ENCODE data around the gene CCDC138. TPM values are rescaled to one million over a fixed set of nuclear protein-coding genes. Genes with fewer than 3 reads are reported as not detected.

CCDC138 gene
- total RNA-seq, 1 experiment from 2014 or later, result 16.6 TPM

DNA sequence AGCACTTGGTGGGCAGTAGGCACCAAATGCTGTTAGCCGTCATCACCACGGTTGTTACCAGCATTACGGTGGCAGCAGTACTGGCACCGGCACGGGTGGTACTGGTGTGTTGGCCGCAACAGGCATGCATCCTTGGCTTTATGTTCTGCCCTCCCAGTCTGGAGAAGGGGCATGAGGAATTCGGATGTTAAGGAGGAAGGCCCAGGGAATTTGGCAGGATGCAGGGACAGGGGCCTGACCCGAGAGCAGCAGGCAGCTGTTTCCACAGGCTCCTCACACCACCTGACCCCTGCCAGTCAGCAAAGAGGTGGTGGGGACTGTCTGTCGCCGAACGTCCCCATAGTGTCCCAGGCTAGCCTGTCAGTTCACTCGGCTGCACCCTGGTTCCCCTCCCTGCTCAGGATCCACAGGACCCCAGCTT, 123.5 kb downstream of the CCDC138 start:
- Histone ChIP-seq H3K4me3 (no peak overlapping the region), H3K9me3 (replicated peaks) (no peaks in the 10 kb centered on the region), H3K27ac (no peak overlapping the region), H3K36me3 (no peaks in the 10 kb centered on the region), H3K27me3 (replicated peaks) (peaks cover 6% of the 10 kb centered on the region; the same call in 1 of the 2 replicates), H3K4me1 (replicated peaks) (no peaks in the 10 kb centered on the region)
- no peak for DNase-seq (ENCODE audit: low read depth in 1 of 2, low spot score in 2 of 2)

DNA sequence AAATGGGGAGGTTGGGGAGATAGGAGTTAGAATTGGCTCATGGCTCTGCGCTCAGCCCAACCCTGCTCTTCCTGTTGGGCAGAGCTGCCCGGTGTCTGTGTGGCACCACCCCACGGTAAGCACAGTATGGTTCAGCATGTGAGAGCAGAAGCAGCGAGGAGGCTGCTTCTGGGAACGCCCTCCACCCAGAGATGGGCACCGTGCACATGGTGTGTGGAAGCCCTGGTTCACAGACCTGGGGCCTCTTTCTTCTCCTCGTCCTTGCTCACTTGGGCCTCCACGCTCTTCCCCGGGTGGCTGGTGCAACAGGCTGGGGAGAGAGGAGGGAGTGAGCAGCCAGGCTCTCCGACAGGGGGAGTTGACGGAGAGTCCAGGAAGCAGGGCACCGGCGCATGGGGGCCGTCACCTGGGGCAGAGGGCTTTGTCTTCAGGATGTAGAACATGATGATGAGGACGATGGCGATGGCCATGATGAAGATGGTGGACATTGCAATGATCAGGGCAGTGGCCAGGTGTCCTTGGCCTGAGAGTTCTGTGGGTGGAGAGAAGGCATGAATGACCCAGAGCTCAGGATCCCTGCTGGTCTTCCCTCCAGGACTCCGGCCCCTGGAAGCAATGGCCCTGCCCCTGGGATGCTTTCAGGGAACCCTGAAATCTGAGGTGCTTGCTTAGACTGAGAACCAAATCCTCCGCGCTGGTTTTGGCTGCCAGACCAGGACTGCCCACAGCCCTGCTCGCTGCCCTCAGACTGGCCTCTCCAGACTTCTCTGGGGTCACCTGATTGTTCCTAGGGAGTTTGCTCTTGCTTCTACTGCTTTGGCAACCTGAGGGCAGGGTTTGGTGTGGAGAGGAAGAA, 124.2 kb downstream of the CCDC138 start:
- no peaks in the 10 kb centered on the region for H3K36me3 ChIP-seq
- no peaks in the 10 kb centered on the region for H3K4me1 ChIP-seq (replicated peaks)
- H3K27me3 ChIP-seq (replicated peaks), result peaks cover 6% of the 10 kb centered on the region; the same call in 1 of the 2 replicates
- H3K27ac ChIP-seq, result no peak overlapping the region
- no peak overlapping the region for H3K4me3 ChIP-seq
- no peaks in the 10 kb centered on the region for H3K9me3 ChIP-seq (replicated peaks)
- peak in 1 of 2 experiments; percentile 34 for DNase-seq (ENCODE audit: low read depth in 1 of 2, low spot score in 2 of 2)

DNA sequence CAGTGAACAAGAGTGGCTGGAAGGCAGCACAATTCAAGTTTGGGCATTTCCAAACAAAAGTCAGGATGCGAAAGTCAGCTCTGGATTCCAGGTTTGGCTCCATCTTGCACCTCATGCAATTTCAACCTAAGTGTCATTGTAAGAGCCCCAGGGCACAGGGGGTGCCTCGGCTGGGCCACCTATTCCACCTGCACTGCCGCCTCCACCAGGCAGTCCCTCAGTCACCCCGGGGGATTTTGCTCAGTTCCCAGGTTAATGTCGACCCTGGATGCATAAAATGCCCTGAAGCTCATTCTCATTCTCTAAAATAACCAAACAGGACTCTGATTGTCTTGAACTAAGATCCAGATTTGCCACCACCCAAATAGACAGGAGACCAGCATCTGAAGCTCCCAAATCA, 124.8 kb downstream of the CCDC138 start:
- Histone ChIP-seq H3K9me3 (replicated peaks) (no peaks in the 10 kb centered on the region), H3K4me1 (replicated peaks) (no peaks in the 10 kb centered on the region), H3K27ac (no peak overlapping the region), H3K4me3 (no peak overlapping the region), H3K27me3 (replicated peaks) (peaks cover 6% of the 10 kb centered on the region; the same call in 1 of the 2 replicates), H3K36me3 (no peaks in the 10 kb centered on the region)
- peak in 1 of 2 experiments; percentile 14 for DNase-seq (ENCODE audit: low read depth in 1 of 2, low spot score in 2 of 2)

DNA sequence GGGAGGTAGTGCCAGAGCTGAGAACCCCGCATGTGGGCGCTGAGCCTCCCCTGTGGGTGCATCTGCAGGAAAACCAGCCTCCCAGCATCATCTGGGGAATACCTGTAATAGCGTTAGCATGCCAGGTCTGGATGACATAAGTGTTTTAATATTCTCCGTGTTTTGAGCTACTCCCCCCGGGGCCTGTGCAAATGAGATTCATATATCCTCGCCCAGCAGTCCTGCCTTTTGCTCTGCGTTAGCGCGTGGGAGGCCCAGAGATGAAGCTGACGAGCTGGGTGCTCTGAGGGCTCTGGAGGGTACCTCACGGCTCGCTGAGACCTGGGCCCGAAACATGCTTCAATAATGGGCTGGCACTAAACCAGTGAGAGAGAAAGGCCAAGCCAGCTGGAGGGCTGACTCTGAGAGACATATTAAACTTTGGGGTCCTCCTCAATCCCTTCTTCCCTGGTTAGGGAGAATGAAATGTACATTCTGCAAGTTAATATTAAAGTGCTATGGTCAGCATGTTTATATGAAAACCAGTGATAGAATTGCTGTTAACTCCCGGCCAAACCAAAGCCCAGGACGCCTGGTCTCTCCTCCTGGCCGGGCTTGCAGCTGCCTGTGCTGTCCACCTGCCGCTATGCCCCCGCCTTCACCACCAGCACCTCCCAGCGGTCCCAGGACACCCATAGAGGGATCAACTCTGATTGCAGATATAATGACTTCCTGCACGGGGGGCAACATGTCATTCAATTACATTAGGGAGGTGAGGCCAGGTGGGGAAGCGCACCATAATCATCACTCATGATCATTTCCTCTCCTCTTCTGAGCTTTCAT, 125.4 kb downstream of the CCDC138 start:
- DNase-seq (ENCODE audit: low read depth in 1 of 2, low spot score in 2 of 2), result peak in 1 of 2 experiments; percentile 35
- no peak overlapping the region for H3K27ac ChIP-seq
- H3K36me3 ChIP-seq, result no peaks in the 10 kb centered on the region
- 0 out of 2 replicates have a peak, but pooled peaks cover 6% of the 10 kb centered on the region for H3K27me3 ChIP-seq (replicated peaks)
- H3K4me3 ChIP-seq, result no peak overlapping the region
- H3K9me3 ChIP-seq (replicated peaks), result no peaks in the 10 kb centered on the region
- H3K4me1 ChIP-seq (replicated peaks), result no peaks in the 10 kb centered on the region

DNA sequence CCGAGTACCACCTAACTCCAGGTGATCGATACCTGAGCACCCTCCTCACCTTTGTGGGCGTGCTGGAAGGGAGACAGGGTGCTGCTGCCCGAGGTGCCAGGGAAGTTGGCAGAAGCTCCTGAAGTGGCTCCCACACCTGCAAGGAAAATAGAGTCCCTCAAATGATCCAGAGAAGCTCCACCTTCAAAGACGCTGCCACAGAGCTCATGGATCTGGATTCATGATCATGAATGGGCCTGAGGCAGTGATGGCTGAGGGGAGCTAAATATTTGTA, 126.0 kb downstream of the CCDC138 start:
- no peak overlapping the region for H3K4me3 ChIP-seq
- H3K4me1 ChIP-seq (replicated peaks), result 0 out of 2 replicates have a peak, but pooled peaks cover 4% of the 10 kb centered on the region
- H3K9me3 ChIP-seq (replicated peaks), result no peaks in the 10 kb centered on the region; the same call in 1 of the 2 replicates
- peaks cover 4% of the 10 kb centered on the region; the same call in 1 of the 2 replicates for H3K27me3 ChIP-seq (replicated peaks)
- no peak for DNase-seq (ENCODE audit: low read depth in 1 of 2, low spot score in 2 of 2)
- no peaks in the 10 kb centered on the region for H3K36me3 ChIP-seq
- H3K27ac ChIP-seq, result no peak overlapping the region

DNA sequence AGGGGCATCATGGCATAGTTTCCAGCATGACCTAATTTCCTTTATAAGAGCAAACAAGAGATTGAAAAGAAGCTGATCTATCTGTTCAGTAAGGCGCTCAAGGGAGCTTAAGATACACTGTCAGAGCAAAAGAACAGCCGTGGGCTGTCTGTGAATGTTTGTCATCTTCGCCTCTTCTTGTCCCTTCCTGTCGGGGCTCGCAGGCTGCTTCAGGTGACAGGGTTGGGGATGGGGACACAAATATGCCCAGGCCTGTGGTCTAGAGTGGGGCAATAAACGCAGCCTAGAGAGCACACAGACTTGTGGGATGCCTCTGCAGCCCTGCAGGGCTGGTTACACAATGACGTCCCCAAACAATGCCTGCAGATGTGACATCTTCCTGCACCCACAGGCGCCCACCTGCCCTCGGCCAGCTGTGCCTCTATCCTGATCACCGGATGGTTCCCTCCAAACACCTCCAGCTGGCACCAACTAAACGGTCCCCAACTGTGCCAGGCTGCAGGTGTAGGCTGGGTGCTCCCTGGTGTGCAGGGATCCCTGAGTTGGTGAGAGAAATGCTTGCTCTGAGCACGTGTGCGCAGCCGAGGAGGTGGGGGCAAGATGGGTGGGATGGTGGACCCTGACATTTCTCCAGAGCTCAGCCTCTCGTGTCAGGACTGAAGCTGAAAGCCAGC, 129.7 kb downstream of the CCDC138 start:
- 0 out of 2 replicates have a peak, but pooled peaks cover 4% of the 10 kb centered on the region for H3K4me1 ChIP-seq (replicated peaks)
- no peaks in the 10 kb centered on the region; the same call in 1 of the 2 replicates for H3K9me3 ChIP-seq (replicated peaks)
- H3K27me3 ChIP-seq (replicated peaks), result peaks cover 3% of the 10 kb centered on the region; the same call in 1 of the 2 replicates
- peak in 1 of 2 experiments; percentile 28 for DNase-seq (ENCODE audit: low read depth in 1 of 2, low spot score in 2 of 2)
- no peaks in the 10 kb centered on the region for H3K36me3 ChIP-seq
- no peak overlapping the region for H3K4me3 ChIP-seq
- no peak overlapping the region for H3K27ac ChIP-seq

DNA sequence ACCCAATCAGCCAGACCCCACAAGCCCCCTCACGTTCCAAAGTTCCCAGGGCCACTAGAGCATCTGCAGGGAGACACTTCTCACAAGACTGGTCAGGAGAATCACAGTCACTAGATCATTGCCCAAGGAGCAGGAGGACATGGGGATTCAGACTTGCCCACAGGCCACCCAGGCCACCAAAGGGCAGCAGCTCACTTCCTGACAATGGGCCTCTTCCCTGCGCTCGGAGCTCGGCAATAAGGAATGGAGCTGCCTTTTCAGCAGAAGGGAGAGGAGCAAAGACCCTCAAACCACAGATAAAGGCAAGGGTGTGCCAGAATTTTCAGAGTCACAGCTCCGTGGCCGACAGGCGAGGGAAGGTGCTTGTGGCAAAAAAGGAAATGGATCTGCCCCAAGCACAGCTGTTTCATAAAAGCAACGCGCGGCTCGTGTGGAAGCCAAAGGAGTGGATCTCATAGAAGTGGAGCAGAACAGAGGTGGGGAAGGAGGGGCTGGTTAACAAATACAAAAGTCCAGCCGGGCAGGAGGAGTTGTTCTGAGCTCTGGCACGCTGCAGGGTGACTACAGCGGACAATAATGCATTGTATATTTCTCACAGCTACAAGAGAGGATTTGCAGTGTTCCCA, 130.3 kb downstream of the CCDC138 start:
- Histone ChIP-seq H3K9me3 (replicated peaks) (no peaks in the 10 kb centered on the region; the same call in 1 of the 2 replicates), H3K36me3 (no peaks in the 10 kb centered on the region), H3K4me1 (replicated peaks) (0 out of 2 replicates have a peak, but pooled peaks cover 4% of the 10 kb centered on the region), H3K27ac (no peak overlapping the region), H3K4me3 (no peak overlapping the region), H3K27me3 (replicated peaks) (peaks cover 3% of the 10 kb centered on the region; the same call in 1 of the 2 replicates)
- DNase-seq (ENCODE audit: low read depth in 1 of 2, low spot score in 2 of 2), result peak in 1 of 2 experiments; percentile 41

DNA sequence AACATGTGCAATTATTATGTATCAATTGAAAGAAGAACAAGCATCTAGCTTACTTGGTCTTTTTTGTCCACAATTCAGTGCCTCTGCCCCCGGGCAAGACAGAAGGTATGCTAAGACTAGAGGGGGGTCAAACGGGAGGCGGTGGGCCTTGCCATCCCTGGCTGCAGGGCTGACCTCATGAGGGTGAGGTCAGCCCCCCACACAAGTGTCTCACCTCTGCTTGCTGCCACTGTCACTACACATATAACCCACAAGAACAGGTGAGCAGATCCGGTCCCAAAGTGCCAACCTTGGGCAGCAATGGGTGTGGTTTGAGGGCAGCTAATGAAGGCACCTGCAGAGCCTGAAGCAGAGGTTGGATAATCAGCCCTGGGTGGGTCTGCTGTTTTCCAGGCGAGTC, 131.0 kb downstream of the CCDC138 start:
- no peaks in the 10 kb centered on the region; the same call in 1 of the 2 replicates for H3K9me3 ChIP-seq (replicated peaks)
- no peak overlapping the region for H3K4me3 ChIP-seq
- DNase-seq (ENCODE audit: low read depth in 1 of 2, low spot score in 2 of 2), result no peak
- 0 out of 2 replicates have a peak, but pooled peaks cover 4% of the 10 kb centered on the region for H3K4me1 ChIP-seq (replicated peaks)
- no peaks in the 10 kb centered on the region for H3K36me3 ChIP-seq
- peaks cover 3% of the 10 kb centered on the region; the same call in 1 of the 2 replicates for H3K27me3 ChIP-seq (replicated peaks)
- H3K27ac ChIP-seq, result no peak overlapping the region

DNA sequence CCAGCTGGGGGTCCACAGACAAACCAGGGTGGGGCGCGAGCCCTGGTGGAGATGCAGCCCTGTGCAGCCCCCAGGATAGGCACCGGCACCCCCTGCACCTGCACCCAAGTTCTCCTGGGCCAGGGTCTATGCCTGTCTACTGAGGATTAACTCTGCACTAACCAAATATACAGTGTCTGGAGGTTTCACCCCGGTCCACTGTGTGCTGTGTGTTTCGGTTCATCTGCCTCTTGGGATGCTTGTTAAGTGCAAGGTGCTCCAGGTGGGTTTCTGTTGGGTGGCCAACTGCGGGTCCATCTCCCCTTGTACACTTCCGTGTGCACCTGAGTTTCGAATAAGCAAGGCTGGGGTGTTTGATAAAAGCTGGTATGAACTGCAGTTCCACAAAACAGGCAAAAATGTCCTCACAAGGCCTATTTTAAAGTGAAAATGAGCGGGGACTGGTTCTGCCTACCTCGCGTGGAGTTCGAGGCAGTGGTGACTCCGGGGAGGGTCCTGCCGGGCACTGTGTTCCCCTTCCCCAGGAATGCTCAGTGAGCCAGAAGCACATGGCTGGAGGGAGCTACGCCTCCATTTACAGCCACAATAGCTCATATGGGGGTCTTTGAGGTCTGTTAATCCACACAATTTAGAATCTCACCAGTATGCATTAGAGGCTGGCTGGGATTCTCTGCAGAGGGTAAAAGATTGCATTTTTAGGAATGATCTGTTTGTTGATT, 131.7 kb downstream of the CCDC138 start:
- H3K36me3 ChIP-seq, result no peaks in the 10 kb centered on the region
- DNase-seq (ENCODE audit: low read depth in 1 of 2, low spot score in 2 of 2), result peak in 1 of 2 experiments; percentile 30
- no peaks in the 10 kb centered on the region; the same call in 1 of the 2 replicates for H3K9me3 ChIP-seq (replicated peaks)
- H3K4me1 ChIP-seq (replicated peaks), result 0 out of 2 replicates have a peak, but pooled peaks cover 4% of the 10 kb centered on the region
- H3K4me3 ChIP-seq, result no peak overlapping the region
- H3K27ac ChIP-seq, result no peak overlapping the region
- peaks cover 6% of the 10 kb centered on the region for H3K27me3 ChIP-seq (replicated peaks)

DNA sequence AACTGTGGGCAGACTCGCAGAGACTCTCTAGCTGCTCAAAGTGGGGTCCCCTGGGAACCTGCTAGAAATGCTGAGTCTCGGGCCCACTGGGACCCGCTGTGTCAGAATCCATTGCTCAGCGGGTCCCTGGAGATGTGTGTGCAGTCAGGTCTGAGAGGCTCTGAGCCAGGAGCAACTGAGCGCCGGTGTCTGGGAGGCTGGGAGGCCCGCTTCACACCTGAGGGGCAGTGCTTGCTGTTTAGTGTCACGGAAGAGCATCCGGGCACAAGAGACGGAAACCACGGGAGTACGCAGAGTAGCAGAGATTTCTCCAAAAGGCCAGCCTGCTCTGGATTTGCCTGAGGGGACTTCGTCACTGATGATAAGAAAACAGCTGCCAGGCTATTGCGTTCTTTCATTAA, 132.4 kb downstream of the CCDC138 start:
- Histone ChIP-seq H3K4me3 (no peak overlapping the region), H3K9me3 (replicated peaks) (no peaks in the 10 kb centered on the region; the same call in 1 of the 2 replicates), H3K4me1 (replicated peaks) (0 out of 2 replicates have a peak, but pooled peaks cover 4% of the 10 kb centered on the region), H3K36me3 (no peaks in the 10 kb centered on the region), H3K27ac (no peak overlapping the region), H3K27me3 (replicated peaks) (peaks cover 6% of the 10 kb centered on the region)
- peak in 1 of 2 experiments; percentile 29 for DNase-seq (ENCODE audit: low read depth in 1 of 2, low spot score in 2 of 2)

DNA sequence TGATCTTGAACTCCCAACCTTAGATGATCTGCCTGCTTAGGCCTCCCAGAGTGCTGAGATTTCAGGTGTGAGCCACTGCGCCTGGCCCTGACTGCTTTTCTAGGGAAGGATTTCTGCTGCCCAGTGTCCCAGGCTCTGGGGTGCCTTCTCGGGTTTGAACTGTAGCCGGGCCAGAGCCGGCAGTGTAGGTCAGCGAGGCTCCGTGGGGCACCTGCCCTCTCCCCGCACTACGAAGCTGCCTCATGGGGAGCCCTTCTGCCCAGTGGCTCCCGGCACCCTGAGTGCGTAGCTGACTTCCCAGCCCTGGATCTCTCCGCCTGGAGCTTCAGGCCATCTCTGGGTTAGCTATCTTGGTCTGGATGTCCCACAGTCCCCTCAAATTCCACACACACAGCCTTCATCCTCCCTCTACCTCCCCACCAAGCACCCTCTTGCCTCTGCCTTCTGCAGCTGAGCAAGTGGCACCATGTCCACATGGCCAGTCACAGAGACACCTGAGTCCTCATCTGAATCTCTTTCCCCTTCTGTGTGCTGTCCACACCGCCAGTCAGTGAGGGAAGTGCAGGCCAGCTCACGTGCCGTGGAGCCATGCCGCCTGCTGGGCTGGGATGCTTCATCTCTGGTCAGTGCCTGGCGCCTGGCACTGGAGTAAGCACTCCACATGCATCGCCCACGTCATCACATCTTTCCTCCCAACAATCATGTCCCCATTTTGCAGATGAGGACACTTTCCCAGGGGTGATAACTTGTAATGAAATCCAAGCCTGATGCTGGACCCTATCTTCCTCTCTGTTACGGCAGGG, 133.2 kb downstream of the CCDC138 start:
- H3K4me3 ChIP-seq, result no peak overlapping the region
- H3K27me3 ChIP-seq (replicated peaks), result peaks cover 6% of the 10 kb centered on the region
- no peak overlapping the region for H3K27ac ChIP-seq
- peak in 1 of 2 experiments; percentile 36 for DNase-seq (ENCODE audit: low read depth in 1 of 2, low spot score in 2 of 2)
- H3K4me1 ChIP-seq (replicated peaks), result 0 out of 2 replicates have a peak, but pooled peaks cover 4% of the 10 kb centered on the region
- H3K36me3 ChIP-seq, result no peaks in the 10 kb centered on the region
- no peaks in the 10 kb centered on the region; the same call in 1 of the 2 replicates for H3K9me3 ChIP-seq (replicated peaks)

DNA sequence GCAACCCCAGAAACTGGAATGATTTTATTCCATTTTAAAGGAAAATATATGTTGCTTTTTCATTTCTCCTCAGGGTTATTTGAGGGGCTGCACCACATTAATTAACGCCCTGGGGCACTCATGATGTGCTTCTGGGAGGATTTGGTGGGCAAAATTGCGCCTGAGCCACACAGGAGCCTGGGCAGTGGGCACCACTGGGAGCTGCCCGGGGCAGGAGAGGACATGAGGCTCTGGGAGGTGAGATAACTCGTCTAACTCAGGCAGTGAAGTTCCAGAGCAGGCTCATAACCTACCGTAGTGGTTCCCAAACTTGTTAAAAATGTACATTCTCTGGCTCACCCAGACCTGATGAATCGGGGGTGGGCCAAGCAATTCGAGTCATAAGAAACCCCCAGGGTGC, 134.1 kb downstream of the CCDC138 start:
- peak in 1 of 2 experiments; percentile 27 for DNase-seq (ENCODE audit: low read depth in 1 of 2, low spot score in 2 of 2)
- no peak overlapping the region for H3K27ac ChIP-seq
- H3K4me1 ChIP-seq (replicated peaks), result 0 out of 2 replicates have a peak, but pooled peaks cover 4% of the 10 kb centered on the region
- H3K36me3 ChIP-seq, result no peaks in the 10 kb centered on the region
- H3K9me3 ChIP-seq (replicated peaks), result no peaks in the 10 kb centered on the region; the same call in 1 of the 2 replicates
- no peak overlapping the region for H3K4me3 ChIP-seq
- H3K27me3 ChIP-seq (replicated peaks), result peaks cover 6% of the 10 kb centered on the region

Data from SJSA1 (cell line).